ENCODE results near the gene FAM162A. TPM values are rescaled to one million over a fixed set of nuclear protein-coding genes. Genes with fewer than 3 reads are reported as not detected.
A peak's percentile ranks its signal among the peaks of the same experiment; 100 is the strongest.

FAM162A gene
- total RNA-seq, 1 experiment from 2014 or later: 78.9 TPM

DNA sequence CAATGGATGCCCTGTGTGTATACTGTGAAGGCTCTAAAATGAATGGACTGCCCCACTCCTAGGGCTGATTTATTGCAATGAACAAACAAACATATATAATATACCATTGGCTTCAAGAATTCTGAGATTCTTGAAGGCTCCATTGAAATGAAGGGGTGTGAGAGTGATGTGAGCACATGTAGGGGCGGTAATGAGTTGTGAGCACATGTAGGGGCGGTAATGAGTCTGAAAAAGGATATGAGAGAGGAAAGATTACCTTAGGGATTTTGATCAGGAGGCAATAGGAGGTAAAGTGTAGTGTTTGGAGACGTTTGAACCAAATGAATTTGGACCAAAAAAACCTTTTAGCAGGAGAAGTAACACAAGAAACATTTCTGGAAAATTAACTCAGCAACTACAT is 3.7 kb downstream of the FAM162A start:
- DNase-seq (ENCODE audit: low read depth): no peak

DNA sequence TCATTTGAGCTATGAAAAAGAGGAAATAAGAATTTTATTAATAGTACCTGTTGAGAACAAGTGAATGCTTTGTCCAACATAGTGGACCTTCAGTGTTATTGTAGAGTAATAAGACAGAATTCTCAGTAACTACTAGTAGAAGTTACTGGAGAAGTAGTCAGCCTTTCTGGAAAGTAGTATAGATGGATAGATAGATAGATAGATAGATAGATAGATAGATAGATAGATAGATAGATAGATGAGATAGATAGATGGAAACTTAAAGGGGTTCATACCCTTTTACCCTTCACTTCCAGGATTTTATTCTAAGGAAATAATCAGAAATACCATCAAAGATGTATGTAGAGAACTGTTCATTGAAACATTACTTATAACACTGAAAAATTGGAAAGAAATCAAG is 5.2 kb downstream of the FAM162A start:
- no peak for DNase-seq (ENCODE audit: low read depth)

DNA sequence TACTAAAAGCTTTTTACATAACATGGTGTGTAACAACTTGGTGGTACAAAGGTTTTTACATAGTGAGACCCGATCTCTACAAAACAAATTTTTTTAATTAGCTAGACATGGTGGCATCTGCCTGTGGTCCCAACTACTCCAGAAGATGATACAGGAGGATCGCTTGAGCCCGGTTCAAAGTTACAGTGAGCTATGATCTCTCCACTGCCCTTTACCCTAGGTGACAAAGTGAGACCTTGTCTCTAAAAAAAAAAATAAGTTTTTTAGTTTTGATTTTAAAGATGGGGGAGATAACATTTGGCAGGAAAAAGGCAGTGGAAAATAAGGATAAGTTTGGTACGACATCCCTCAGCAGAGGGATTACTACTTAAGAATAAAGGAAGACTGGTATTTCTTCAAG is 5.9 kb downstream of the FAM162A start:
- no peak for DNase-seq (ENCODE audit: low read depth)

DNA sequence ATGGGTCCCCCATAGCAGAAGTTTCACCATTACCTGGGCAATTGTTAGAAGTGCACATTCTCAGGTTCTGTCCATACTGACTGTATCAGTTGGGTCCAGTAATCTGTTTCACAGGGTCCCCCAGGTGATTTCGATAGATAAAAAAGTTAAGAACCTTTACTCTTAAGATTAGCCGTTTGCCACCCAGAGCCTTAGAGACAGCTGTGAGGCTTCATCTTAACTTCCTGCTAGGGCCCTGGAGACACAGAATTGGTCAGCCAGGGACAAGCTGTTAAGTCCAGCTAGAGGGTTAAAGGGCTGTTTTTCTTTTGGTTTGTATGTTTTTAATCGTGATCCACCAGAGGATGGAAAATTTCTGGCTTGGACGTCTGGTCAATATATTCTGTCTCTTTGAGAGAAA is 6.7 kb downstream of the FAM162A start:
- DNase-seq (ENCODE audit: low read depth): no peak

DNA sequence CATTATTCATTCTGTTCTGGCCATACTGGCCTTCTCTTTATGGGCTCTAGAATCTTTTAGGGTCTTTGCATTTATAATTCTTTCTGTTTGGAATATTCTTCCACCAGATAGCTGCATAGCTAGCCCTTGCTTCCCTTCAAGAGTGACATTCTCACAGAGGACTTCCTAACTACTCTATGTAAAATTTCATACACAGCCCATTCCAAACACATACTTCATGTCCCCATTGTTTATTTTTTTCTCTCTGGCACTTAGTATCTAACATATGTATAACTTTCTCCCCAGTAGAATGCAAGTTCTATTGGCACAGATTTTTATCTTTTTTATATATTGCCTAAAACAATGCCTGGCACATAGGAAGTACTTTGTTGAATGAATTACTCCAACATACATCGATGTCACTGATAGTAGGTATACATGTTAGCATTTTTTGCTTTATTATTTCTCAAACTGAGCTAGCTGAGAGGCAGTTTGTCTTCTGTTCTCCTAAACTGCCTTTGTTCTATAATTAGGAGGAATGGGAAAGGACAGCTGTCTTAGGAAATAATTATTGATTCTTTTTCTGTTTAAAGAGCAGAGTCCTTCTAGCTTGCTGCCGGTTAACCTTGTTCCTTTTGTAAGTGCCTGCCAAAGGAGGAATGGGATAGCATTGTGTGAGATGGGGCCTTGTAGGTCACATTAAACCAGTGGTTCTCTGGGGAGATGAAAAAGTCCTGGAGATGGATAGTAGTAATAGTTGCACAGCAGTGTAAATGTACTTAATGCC is 7.9 kb downstream of the FAM162A start:
- no peak for DNase-seq (ENCODE audit: low read depth)

DNA sequence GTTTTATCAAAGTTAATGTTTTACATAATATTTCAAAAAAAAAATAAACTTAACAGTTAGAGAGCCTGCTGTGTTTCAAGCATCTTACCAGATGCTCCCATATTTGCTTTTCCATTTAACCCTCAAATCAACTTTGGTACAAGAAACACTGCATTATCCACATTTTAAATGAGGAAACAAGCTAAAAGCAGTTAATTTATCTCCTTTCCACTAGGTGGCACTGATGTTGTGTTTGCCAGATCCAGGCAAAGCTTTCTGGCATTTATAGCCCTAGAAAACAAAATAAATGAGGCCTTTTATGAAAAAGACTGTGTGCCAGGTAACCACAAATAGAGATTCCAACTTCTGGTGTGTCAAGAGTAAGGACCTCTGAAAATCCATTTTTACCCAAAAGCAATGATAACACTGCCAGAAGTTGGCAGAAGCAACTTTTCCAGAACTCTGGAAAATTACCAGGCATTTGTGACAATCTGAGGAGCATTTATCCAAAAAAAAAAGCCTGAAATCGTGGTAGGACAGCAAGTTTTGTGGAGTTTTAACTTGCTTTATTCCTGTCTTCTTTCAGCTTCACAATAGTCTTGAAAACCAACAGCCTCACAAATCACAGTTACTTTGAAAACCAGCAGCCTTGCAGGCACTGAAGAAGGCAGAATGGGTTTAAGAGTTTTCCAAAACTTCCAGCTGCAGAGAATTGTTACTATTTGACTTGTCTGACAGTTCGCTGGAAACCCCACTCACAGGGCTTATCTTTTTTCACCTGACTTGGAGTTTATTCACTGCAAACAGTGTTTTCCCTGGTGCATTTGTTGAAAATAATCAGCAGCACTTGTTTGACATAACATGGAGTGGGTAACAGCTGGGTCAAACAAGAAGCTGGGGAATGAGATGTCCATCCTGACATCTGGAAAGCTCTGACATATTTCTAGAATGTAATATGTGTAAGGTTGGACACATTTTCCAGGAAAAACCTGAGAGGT is 9.2 kb downstream of the FAM162A start:
- DNase-seq (ENCODE audit: low read depth): peak; percentile 47

DNA sequence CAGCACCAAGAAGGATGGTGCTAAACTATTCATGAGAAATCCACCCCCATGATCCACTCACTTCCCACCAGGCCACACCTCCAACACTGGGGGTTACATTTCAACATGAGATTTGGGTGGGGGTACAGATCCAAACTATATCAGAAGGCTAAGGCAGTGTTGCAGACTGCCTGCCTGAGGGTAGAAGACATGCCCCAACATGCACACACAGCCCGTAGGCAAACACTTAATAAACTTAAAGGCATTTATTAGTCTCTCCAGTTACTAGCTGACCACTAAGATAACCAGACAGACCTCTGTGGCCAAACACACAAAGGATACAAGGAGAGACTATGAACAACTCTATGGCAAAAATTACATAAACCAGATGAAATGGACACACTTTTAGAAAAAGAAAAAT is 10.2 kb downstream of the FAM162A start:
- no peak for DNase-seq (ENCODE audit: low read depth)

DNA sequence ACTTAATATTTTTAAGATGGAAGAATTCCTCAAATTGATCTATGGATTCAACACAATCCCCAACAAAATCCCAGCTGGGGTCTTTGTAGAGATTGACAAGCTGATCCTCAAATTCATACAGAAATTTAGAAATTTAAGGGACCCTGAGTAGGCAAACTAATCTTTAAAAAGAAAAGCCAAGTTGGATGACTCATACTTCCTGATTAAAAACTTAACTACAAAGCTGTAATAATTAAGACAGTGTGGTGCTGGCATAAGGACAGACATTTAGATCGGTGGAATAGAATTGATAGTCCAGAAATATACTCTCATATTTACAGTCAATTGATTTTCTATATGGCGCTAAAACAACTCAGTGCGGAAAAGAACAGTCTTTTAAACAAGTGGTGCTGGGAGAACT is 11.6 kb downstream of the FAM162A start:
- DNase-seq (ENCODE audit: low read depth): no peak

DNA sequence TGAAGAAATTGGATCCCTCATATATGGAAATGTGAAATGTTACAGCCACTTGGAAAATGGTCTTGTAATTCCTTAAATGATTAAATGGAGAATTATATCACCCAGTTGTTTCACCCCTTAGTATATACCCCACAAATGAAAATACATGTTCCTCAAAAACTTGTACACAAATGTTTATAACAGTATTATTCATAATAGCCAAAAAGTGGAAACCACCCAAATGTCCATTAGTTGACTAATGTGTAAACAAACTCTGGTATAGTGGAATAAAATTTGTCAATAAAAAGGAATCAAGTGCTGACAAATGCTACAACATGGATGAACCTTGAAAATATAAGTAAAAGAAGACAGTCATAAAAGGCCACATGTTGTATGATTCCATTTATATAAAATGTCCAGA is 12.5 kb downstream of the FAM162A start:
- DNase-seq (ENCODE audit: low read depth): no peak

DNA sequence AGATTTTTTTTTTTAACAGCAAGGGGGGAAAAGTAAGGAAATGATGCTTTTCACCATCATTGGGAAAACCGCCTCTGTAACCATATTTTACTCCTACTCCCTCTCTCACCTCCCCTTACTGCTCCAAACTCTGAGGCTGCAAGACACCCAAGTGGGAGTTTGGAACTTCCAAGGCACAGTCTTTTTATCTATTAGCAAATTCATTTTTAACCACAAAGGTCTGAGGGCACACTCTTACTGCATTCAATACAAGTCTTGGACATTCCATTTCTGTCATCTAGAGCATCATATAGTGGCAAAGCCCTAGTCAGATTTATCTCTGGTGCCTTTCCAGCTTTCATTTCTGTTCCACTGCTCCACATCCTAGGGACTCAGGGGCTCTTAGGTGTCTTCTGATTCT is 13.2 kb downstream of the FAM162A start:
- DNase-seq (ENCODE audit: low read depth): no peak

DNA sequence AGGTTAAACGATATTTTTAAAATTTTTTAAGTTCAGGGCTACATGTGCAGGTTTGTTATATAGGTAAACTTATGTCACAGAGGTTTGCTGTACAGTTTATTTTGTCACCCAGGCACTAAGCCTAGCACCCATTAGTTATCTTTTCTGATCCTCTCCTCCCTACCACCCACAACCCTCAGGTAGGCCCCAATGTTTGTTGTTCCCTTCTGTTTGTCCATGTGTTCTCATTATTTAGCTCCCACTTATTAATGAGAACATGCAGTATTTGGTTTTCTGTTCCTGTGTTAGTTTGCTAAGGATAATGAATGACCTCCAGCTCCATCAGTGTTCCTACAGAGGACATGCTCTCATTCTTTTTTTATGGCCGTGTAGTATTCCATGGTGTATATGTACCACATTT is 14.9 kb downstream of the FAM162A start:
- DNase-seq (ENCODE audit: low read depth): no peak

DNA sequence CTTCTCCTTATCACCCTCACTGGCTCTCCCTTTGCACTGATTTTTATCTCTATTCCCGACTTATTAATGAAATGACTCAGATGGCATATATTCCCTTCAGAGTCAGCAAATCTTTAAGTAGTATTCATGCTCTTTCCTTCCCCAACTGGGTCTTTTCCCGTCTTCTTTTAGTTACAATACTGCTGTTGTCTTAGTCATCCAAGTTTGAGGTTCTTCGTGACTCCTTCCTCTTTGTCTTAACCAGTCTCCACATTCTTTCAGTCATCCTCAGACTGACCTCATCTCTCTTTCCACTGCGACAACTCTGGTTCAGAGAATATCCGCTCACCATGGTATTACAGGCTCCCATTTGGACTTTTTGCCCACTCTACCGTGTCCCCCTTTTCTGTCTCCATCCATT is 19.5 kb downstream of the FAM162A start:
- peak; percentile 94 for DNase-seq (ENCODE audit: low read depth)

DNA sequence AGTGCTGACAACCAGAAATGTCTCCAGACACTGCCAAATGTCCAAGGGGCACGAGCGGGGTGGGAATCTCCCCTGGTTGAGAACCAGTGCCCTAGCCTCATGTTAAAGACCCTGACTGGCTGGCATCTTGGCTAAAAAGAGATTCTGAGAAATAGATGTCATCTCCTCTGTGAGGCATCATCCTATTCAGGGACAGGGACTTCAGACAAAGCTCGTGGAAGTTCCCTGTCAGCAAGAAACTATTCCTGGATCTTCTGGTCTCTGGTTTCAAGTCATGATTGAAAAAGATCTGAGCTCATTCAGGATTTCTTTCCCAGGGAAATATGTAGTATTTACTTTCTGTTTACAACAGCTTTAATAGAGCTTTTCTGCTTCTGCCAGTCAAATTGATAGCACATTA is 21.0 kb downstream of the FAM162A start:
- DNase-seq (ENCODE audit: low read depth): no peak

DNA sequence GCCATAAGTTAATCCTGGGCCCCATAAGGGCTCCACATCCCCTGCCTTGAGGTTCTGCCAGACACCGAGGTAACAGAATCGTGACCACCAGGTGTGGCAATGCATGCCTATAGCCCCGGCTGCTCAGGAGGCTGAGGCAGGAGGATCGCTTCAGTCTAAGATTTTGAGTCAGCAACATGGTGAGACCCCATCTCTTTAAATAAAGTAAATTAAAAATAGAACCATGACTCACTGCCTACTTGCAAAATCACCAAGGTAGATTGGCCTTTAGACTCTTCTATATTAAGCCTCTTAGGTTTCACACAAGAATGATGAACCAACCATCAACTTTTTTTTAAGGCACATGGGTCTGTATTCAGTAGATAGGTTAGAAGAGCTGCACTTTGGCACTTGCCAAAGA is 22.2 kb downstream of the FAM162A start:
- peak; percentile 34 for DNase-seq (ENCODE audit: low read depth)

DNA sequence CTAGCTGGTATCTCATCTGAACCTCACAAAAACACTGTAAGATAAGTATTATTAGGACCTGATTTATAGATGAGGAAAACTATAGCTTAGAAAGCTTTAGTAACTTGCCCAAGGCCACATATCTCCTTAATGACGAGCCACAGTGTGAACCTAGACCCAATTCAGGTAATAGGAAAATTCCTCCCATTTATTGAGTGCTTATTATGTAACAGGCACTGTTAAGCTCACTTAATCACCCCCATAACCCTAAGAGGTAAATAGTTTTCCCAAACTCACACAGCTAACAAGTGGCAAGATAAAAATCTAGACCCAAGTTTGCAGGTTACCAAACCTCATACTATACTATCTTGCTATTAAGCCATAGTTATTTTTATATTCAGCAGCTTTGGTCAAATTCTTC is 24.0 kb downstream of the FAM162A start:
- DNase-seq (ENCODE audit: low read depth): no peak

DNA sequence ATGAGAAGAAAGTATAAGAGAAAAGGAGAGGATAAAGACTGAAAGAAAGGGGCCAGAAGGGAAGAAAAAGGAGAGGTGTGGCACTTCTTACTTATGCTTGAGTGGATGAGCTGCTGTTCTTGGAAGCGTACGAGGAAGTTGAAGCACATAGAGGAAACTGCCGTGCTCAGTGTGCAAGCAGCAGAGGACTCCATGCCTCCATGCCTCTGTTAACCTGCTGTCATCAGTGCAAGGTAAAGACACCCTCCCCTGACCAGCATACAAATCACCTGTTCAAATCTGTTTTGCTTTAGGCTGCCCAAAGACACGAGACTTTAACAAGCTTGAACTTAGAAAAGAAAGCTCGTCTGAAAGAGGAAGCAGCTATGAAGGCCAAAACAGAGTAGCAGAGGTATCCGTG is 25.5 kb downstream of the FAM162A start:
- DNase-seq (ENCODE audit: low read depth): no peak

DNA sequence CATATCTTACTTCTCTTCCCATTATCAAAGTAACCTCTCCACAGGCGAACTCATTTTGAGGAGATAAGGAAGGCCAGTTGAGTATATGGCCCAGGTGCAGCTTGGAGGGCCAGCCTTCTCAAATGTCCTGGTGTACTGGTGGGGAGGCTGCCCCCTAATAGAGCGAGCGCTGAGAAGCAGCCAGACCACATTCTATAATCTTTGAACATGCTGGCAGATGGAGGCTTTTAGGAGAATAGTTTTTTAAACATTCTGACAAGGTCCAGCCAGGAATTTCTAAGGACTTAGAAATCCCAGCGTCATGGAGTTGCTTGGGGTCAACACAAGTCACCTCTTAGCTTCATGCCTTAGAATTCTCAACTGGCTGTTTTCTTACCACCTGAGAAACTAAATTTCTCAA is 26.1 kb downstream of the FAM162A start:
- no peak for DNase-seq (ENCODE audit: low read depth)

DNA sequence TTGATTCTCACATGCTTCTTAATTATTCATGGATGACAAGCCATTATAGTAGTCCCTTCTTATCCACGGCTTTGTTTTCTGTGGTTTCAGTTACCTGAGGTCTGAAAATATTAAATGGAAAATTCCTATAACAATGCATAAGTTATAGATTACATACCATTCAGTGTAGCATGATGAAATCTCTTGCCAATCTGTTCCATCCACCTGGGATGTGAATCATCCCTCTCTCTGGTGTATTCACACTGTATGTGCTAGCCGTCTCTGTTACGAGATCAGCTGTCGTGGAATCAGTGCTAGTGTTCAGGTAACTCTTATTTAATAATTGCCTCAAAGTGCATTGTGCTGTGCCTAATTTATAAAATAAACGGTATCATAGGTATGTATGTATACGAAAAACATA is 26.7 kb downstream of the FAM162A start:
- no peak for DNase-seq (ENCODE audit: low read depth)

DNA sequence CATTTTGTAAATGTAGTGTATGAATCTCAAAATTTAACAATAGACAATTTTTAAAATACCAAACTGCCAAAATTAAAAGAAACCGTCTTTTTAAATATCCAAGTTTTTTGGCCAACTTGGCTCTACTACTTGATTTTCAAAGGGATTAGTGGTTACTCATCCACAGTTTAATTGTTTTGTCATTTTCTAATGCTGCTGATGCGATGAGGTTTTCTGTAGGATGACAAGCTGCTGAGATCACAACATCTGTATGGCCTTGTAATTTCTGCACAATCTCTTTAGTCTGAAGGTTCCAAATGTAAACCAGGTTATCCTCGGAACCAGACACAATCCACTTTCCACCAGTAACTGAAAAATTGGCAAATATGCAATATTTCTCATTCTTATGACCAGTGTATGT is 30.4 kb downstream of the FAM162A start:
- DNase-seq (ENCODE audit: low read depth): no peak

DNA sequence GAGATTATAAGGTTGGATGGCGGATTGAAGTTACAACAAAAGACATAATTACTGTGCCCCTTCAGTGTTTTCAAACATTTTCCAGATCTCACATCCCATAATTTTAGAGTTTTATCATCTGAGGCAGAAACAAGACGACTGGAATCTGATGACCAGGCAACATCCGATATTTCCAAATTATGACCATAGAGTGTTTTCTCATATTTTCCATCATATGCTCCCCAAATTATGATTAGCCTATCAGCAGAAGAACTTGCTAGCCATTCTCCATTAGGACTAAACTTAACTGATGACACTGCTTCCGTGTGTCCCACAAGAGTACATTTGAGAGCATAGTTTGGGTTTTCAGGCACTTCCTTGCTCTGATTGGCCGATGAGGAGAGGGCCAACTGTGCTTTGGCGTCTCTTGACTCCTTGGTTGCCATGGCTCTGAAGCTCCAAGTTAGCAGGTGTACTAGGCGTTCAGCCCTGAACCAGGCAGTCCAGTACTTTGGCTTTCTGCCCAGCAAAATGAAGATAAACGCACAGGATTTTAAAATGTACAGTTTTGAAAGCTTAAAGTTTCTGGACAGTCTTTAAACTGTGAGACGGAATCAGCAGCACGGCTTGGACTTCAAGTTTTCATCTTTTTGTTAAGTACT is 31.2 kb downstream of the FAM162A start:
- peak; percentile 56 for DNase-seq (ENCODE audit: low read depth)

DNA sequence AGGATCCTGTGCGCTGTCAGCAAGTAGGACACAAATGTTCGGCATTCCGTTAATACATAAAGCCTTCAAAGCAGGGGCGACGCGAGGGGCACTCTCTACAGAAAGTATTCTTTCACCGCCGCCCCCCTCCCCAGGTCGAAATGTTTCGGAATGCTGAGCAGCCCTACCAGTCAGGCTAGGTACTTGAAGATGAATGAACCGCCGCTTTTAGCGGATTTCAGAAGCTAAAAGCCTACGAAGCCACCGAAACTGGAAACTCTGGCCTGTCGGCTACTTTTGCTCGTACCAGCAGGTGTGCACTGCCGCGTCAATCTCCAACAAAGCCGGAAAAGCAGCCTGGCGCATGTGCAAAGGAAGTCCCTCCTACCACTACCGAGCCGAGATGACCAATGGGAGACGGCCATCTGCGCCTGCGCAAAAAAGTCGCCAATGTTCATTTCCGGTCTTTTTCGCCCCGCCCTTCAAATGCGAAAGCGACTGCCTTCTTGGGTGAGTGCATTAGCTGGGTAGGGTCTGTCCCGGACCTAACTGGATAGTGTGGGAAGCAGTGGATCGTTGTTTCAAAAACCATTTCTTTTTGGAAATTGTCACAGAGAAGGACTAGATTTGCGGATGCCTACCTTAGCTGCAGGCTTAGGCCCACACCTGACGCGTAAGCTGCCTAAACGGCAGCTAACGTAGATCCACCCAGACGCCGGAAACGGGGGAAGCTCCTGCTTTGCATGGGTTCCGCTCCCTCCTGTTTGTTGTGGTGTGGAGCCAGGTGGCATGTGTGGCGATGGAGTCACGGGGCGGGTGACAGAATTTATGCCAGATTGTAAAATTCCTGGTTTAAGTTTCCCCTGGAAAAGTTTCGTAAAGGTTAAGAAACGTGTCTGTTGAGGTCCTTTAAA is 32.0 kb downstream of the FAM162A start, which contains the start of gene WDR5B:
TSS of gene WDR5B (minus strand) at position 301 of the 893 bp plus-strand sequence. CDS start 534 bp downstream, outside the sequence.
- peak; percentile 99 for DNase-seq (ENCODE audit: low read depth)
